H1 (cell line): ENCODE data around the gene USP3. TPM values are rescaled to one million over a fixed set of nuclear protein-coding genes. Genes with fewer than 3 reads are reported as not detected.

Source experiments
- CTCF ChIA-PET: fragments of 300-600 bp; sonication (Branson Sonifier 250); formaldehyde crosslinking; loops from one replicate; lab custom pipeline; 2021; ENCODE audit not compliant: partially characterized antibody; lab: Charles Lee
- POLR2A ChIA-PET: fragments of 300-600 bp; sonication (Branson Sonifier 250); formaldehyde crosslinking; loops from one replicate; lab custom pipeline; 2021; ENCODE audit warnings: inconsistent platforms; ENCODE audit not compliant: partially characterized antibody; lab: Charles Lee
- DNase-seq, 2 experiments: peaks; one replicate each; pipeline versions ENCODE4 v3.0.0 to v3.0.0-alpha.2; 2010 to 2022; ENCODE audit warnings: low spot score in 2 of 2, low read depth in 1 of 2, mixed read lengths in 1 of 2
- FAIRE-seq: peaks from 2 replicates; lab custom pipeline; 2011; peaks lifted over from hg19 to GRCh38; lab: Jason Lieb, UNC
- H2AFZ ChIP-seq: 2 replicates; pipeline ENCODE4 v1.8.1; 2012; ENCODE audit warnings: low read length, inconsistent platforms
- H2AK5ac ChIP-seq: 2 replicates; pipeline ENCODE4 v1.6.1; 2013; ENCODE audit warnings: low read depth, low read length
- H2BK120ac ChIP-seq: replicated peaks from 2 replicates; pipeline ENCODE3; 2013; ENCODE audit warnings: low read depth, low read length, inconsistent platforms
- H2BK12ac ChIP-seq: 2 replicates; pipeline ENCODE4 v1.6.1; 2013; ENCODE audit warnings: low read depth, low read length
- H2BK15ac ChIP-seq: 2 replicates; pipeline ENCODE4 v1.6.1; 2013; ENCODE audit warnings: low read length
- H2BK20ac ChIP-seq: 2 replicates; pipeline ENCODE4 v1.6.1; 2013; ENCODE audit warnings: low read length
- H2BK5ac ChIP-seq: 2 replicates; pipeline ENCODE4 v1.6.1; 2013; ENCODE audit warnings: low read depth, low read length
- H3K14ac ChIP-seq: 2 replicates; pipeline ENCODE4 v1.6.1; 2013; ENCODE audit warnings: inconsistent platforms; ENCODE audit not compliant: insufficient read length
- H3K18ac ChIP-seq: 2 replicates; pipeline ENCODE4 v1.6.1; 2013; ENCODE audit warnings: low read length; ENCODE audit errors: extremely low read depth
- H3K23ac ChIP-seq: 2 replicates; pipeline ENCODE4 v1.6.1; 2013; ENCODE audit warnings: inconsistent platforms; ENCODE audit not compliant: insufficient read length
- H3K23me2 ChIP-seq: 2 replicates; pipeline ENCODE4 v1.6.1; 2013; ENCODE audit warnings: low read depth, low read length
- H3K27ac ChIP-seq: 2 replicates; pipeline ENCODE4 v1.6.1; 2011; ENCODE audit warnings: low read depth, low read length, inconsistent platforms
- H3K27me3 ChIP-seq, 4 experiments: replicated peaks in 1 of 4; 1 replicate in 1 of 4; 2 replicates in 3 of 4; pipeline versions ENCODE4 v1.6.1 to v1.8.1; 2011 to 2013; ENCODE audit warnings: low read length in 3 of 4, mild to moderate bottlenecking in 3 of 4, inconsistent platforms in 2 of 4, mixed read lengths in 2 of 4, moderate library complexity in 1 of 4; ENCODE audit not compliant: control insufficient read depth in 3 of 4, insufficient read depth in 3 of 4; ENCODE audit errors: extremely low read depth in 1 of 4
- H3K36me3 ChIP-seq, 4 experiments: 2 replicates each; pipeline versions ENCODE4 v1.6.1 to v1.8.1; 2011 to 2013; ENCODE audit warnings: mild to moderate bottlenecking in 4 of 4, low read length in 3 of 4, moderate library complexity in 2 of 4, control low read depth in 1 of 4, inconsistent platforms in 1 of 4; ENCODE audit not compliant: insufficient read depth in 4 of 4, control insufficient read depth in 2 of 4
- H3K4ac ChIP-seq: replicated peaks from 2 replicates; pipeline ENCODE3; 2013; ENCODE audit warnings: low read length, low read depth, mixed read lengths, inconsistent platforms; ENCODE audit not compliant: insufficient read length
- H3K4me1 ChIP-seq, 4 experiments: replicated peaks in 1 of 4; 1 replicate in 1 of 4; 2 replicates in 3 of 4; pipeline versions ENCODE4 v1.6.1 to v1.8.1; 2011 to 2013; ENCODE audit warnings: low read length in 3 of 4, inconsistent platforms in 2 of 4, mixed read lengths in 1 of 4; ENCODE audit not compliant: insufficient read depth in 4 of 4, control insufficient read depth in 3 of 4
- H3K4me2 ChIP-seq, 2 experiments: 2 replicates each; pipeline versions ENCODE4 v1.6.1 to v1.8.1; 2011 to 2013; ENCODE audit warnings: low read depth in 2 of 2, low read length in 2 of 2, control low read depth in 1 of 2, inconsistent platforms in 1 of 2, mild to moderate bottlenecking in 1 of 2; ENCODE audit not compliant: insufficient read depth in 1 of 2
- H3K4me3 ChIP-seq, 4 experiments: fragments of 200-600, 300-600 bp in 1 of 4; sonication (generic), shearing (Covaris generic), sonication (Bioruptor Twin) in 1 of 4; 2 replicates each; pipeline versions ENCODE4 v1.5.1 to v1.8.1; 2011 to 2016; ENCODE audit warnings: low read length in 4 of 4, low read depth in 3 of 4, control low read depth in 2 of 4, inconsistent platforms in 2 of 4, mild to moderate bottlenecking in 2 of 4, mixed read lengths in 1 of 4, moderate library complexity in 1 of 4; ENCODE audit not compliant: insufficient read depth in 2 of 4; ENCODE audit errors: extremely low read depth in 1 of 4
- H3K56ac ChIP-seq: replicated peaks from 2 replicates; pipeline ENCODE3; 2013; ENCODE audit warnings: low read depth, mild to moderate bottlenecking, mixed read lengths, low read length, inconsistent platforms; ENCODE audit not compliant: insufficient read length
- H3K79me1 ChIP-seq: 2 replicates; pipeline ENCODE4 v1.6.1; 2013; ENCODE audit warnings: low read depth, low read length, control low read depth
- H3K79me2 ChIP-seq, 2 experiments: 2 replicates each; pipeline versions ENCODE4 v1.6.1 to v1.8.1; 2012 to 2013; ENCODE audit warnings: low read length in 2 of 2, mild to moderate bottlenecking in 2 of 2, inconsistent platforms in 1 of 2; ENCODE audit not compliant: insufficient read depth in 2 of 2, control insufficient read depth in 1 of 2
- H3K9ac ChIP-seq, 4 experiments: replicated peaks in 1 of 4; 1 replicate in 1 of 4; 2 replicates in 3 of 4; pipeline versions ENCODE4 v1.6.1 to v1.8.1; 2011 to 2013; ENCODE audit warnings: low read depth in 3 of 4, low read length in 3 of 4, control low read depth in 2 of 4, mild to moderate bottlenecking in 2 of 4, moderate library complexity in 2 of 4, inconsistent platforms in 1 of 4; ENCODE audit errors: extremely low read depth in 1 of 4
- H3K9me3 ChIP-seq, 2 experiments: 2 replicates each; pipeline versions ENCODE4 v1.6.1 to v1.8.1; 2012 to 2013; ENCODE audit warnings: mild to moderate bottlenecking in 2 of 2, moderate library complexity in 2 of 2, control low read depth in 1 of 2, inconsistent platforms in 1 of 2, low read depth in 1 of 2, low read length in 1 of 2, mixed read lengths in 1 of 2; ENCODE audit not compliant: insufficient read depth in 2 of 2
- H4K20me1 ChIP-seq, 2 experiments: replicated peaks in 1 of 2; 2 replicates each; pipeline versions ENCODE3 to v1.8.1; 2011 to 2013; ENCODE audit warnings: inconsistent platforms in 2 of 2, low read length in 2 of 2, mild to moderate bottlenecking in 1 of 2; ENCODE audit not compliant: insufficient read depth in 2 of 2, control insufficient read depth in 1 of 2
- H4K5ac ChIP-seq: 2 replicates; pipeline ENCODE4 v1.6.1; 2013; ENCODE audit warnings: low read length, low read depth, mixed read lengths, inconsistent platforms; ENCODE audit not compliant: insufficient read length
- H4K8ac ChIP-seq: 2 replicates; pipeline ENCODE4 v1.8.0; 2013; ENCODE audit warnings: mild to moderate bottlenecking, moderate library complexity, low read length, inconsistent platforms; ENCODE audit not compliant: insufficient read depth; ENCODE audit errors: extremely low read depth
- H4K91ac ChIP-seq: replicated peaks from 2 replicates; pipeline ENCODE3; 2013; ENCODE audit warnings: low read length, mixed read lengths, inconsistent platforms; ENCODE audit not compliant: insufficient read length
- BCL11A ChIP-seq, 2 experiments: IDR thresholded peaks; one replicate each; pipeline ENCODE4 v1.6.1; 2011; ENCODE audit warnings: low read depth in 2 of 2, low read length in 2 of 2, mild to moderate bottlenecking in 2 of 2
- RXRA ChIP-seq: IDR thresholded peaks from 2 replicates; pipeline ENCODE4 v1.6.1; 2011; ENCODE audit warnings: low read depth, mild to moderate bottlenecking, low read length, moderate library complexity; ENCODE audit not compliant: insufficient read depth
- SAP30 ChIP-seq: fragments of 300-600 bp; sonication (generic); IDR thresholded peaks from 2 replicates; pipeline ENCODE4 v1.7.1; 2012; ENCODE audit warnings: low read length, moderate library complexity, mild to moderate bottlenecking, inconsistent platforms; ENCODE audit not compliant: insufficient read depth, insufficient replicate concordance
- YY1 ChIP-seq: IDR thresholded peaks from 2 replicates; pipeline ENCODE4 v1.6.1; 2011; ENCODE audit warnings: low read depth, mild to moderate bottlenecking, low read length
- WGBS, 2 experiments: shearing (Covaris generic) in 1 of 2; methylation state at CpG; one replicate each; pipeline versions ENCODE4 v1.1.6 to v1.1.7; 2013 to 2015; ENCODE audit warnings: low lambda C conversion rate in 2 of 2, mixed read lengths in 2 of 2, inconsistent platforms in 1 of 2, low coverage in 1 of 2, missing lambda C conversion rate in 1 of 2; ENCODE audit not compliant: insufficient replicate concordance in 2 of 2, insufficient coverage in 1 of 2, insufficient read length in 1 of 2; ENCODE audit errors: extremely low coverage in 1 of 2, missing lambda C conversion rate in 1 of 2; 5-methylcytosine and 5-hydroxymethylcytosine counted together
- polyA plus RNA-seq, 7 experiments: library from polyadenylated mRNA; depleted of rRNA in 3 of 7; stranded (reverse) in 5 of 7; unstranded in 2 of 7; fragments of >200 nt in 5 of 7; fragments of 200-250 nt in 2 of 7; gene quantifications; 1 replicate in 5 of 7; 2 replicates in 1 of 7; 4 replicates in 1 of 7; pipeline versions ENCODE4 v1.2.1 to v1.2.3, GENCODE V29; 2011 to 2013; ENCODE audit warnings: missing spikeins in 2 of 7, mixed read lengths in 2 of 7
- total RNA-seq: library from RNA; stranded (reverse); fragmentation: NEBNext Ultra II Directional; extraction: Animal tissue kit (Norgen Biotek cat#: 25700); gene quantifications from 2 replicates; pipeline ENCODE4 v1.2.1, GENCODE V29; 2021

Gene USP3
- total and polyA plus RNA-seq, 2 of the 8 experiments (the other 6 are each of a cell fraction or from before 2014, with no cell fraction given) = 15.5 to 16.2 TPM

GRCh38 chr15:63517628-63518027, 13.2 kb downstream of the USP3 start:
- Histone ChIP-seq H3K23me2 (no peaks in the 10 kb centered on the region), H4K5ac (no peak overlapping the region), H3K4me1 (peaks cover 0 to 11% (median 4%) of the 10 kb centered on the region in 4 experiments; a peak in 3 of 7 replicates), H2AK5ac (no peak overlapping the region), H3K9me3 (no peaks in the 10 kb centered on the region), H3K79me1 (no peaks in the 10 kb centered on the region), H2BK20ac (no peak overlapping the region), H4K8ac (no peak overlapping the region), H4K91ac (no peak overlapping the region), H3K4me3 (peak overlapping the region in 1 of 4 experiments; percentile 31; a peak in 1 of 8 replicates), H2AFZ (no peak overlapping the region), H2BK5ac (no peak overlapping the region), H2BK12ac (no peak overlapping the region), H2BK120ac (no peak overlapping the region), H3K56ac (no peak overlapping the region), H3K36me3 (no peaks in the 10 kb centered on the region), H3K27me3 (peaks cover 0 to 2% (median 0%) of the 10 kb centered on the region in 4 experiments; a peak in 1 of 7 replicates), H3K14ac (no peak overlapping the region), H3K4me2 (peak overlapping the region; percentile 39 to 40), H4K20me1 (peaks cover 0 to 7% of the 10 kb centered on the region in 2 experiments), H3K23ac (no peak overlapping the region), H3K18ac (no peak overlapping the region; the same call in 1 of the 2 replicates), H3K27ac (no peak overlapping the region), H3K4ac (no peak overlapping the region), H2BK15ac (no peak overlapping the region), H3K9ac (no peak overlapping the region), H3K79me2 (peaks cover 0 to 43% of the 10 kb centered on the region in 2 experiments; a peak in 2 of 4 replicates)
- WGBS, 2 experiments = 64% methylated on average over 1 of the region's 1 CpG; no CpG with 5 or more reads in 1 of the 2 experiments
- ChIA-PET POLR2A (no interaction called here), CTCF (interaction anchor here (1.0 to 3.2 kb wide), 5 partner anchors 10 to 31 kb away, joined by 3 to 21 read pairs (median 7); partner anchors contain the start of gene USP3)
- DNase-seq = no peak
- no peak for FAIRE-seq
- no peak for TF ChIP-seq SAP30
- TF ChIP-seq YY1 = no peak
- no peak for TF ChIP-seq BCL11A (IDR thresholded peaks at IDR 0.05; ENCODE audit: low read depth in 2 of 2, low read length in 2 of 2)
- no peak for TF ChIP-seq RXRA
